Measurements from ENCODE around the gene STAM.
A peak's percentile ranks its signal among the peaks of the same experiment; 100 is the strongest.
"Not testable (repeated sequence)": the region's sequence is repeated elsewhere in the genome, so short reads cannot be mapped to it uniquely, and the experiment has no call there.

Gene STAM

DNA sequence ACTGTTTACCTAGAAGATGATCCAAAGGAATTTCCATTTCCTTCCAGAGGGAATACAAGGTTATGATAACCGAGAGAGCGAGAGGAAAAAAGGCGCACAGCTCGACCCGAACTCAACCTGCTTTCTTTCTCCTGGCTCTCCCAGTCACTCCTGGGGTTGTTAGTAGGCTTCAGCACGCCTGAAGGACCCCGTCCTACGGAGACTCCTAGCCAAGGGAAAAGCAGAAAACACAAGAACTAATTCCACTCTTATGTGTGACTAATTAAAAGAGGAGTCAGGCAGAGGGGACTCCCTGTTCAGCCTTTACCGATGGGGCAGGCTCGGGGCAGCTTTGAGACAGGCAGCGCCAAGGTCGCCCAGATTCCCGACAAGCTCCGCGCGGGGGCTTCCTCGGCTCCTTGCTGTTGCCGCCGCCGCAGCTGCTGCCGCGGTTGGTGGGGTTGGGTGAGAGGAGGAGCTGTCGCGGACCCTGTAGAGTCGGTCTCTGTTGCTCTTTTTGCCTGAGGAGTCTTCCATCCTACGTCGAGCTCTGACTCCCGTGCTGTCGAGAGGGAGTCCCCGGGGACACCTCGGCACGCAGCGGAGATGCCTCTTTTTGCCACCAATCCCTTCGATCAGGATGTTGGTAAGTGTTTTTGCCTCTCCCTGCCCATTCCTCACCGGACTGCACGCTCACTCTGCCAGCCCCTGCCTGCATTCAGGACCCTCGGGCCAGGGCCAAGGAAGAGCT lies at the start of gene STAM:
TSS of gene STAM (plus strand) at position 397 of the 730 bp plus-strand sequence. CDS start at position 586, 189 bp downstream.
- DNase-seq: peak; percentile 90

DNA sequence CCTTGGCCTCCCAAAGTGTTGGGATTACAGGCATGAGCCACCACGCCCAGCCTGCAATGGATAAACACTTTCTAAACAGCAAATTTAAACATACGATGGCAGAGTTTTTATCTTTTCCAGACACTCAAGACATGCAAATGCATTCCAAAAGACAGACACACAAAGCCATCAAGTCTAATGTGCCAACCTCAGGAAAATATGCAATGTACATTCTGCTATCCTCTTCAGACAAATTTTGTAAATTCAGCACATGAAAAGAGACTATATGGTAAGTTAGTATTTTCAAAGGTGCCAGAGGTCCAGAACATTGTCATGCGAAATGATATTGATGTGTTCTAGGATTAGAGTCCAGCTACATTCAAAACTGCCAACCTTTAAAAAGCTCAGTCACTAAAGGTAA lies 46.6 kb upstream of the STAM start:
- DNase-seq: no peak

DNA sequence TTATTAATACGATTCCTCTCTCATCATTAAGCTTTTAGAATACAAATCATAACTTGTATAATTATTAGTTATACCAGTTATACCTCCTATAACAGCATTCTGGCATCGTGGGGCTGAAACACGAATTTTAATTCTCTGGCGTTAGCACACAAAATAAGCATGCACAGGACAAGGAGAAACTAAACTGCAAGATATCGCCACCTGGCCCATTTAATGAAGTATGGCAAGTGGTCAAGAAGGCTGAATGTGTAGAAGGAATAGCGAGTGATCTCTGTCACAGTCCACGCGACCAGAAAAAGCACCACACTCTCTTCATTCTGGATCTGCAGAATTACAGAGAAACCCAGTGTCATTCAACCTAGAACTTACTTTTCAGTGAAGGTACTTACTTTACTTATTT lies 44.9 kb upstream of the STAM start:
- DNase-seq: no peak

DNA sequence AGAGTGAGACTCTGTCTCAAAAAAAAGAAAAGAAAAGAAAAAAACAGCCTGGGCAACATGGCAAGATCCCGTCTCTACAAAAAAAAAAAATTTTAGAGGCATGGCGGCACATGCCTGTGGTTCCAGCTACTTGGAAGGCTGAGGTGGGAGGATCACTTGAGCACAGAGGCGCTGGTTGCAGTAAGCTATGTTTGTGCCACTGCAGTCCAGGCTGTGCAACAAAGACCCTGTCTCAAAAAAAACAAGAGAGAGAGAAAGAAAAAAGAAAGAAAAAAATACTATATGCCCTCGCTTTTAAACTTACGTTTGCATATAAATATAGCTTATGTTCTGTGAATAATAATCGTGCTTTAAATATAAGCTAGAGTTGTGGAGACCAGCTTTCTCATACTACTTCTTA lies 38.0 kb upstream of the STAM start:
- no peak for DNase-seq

DNA sequence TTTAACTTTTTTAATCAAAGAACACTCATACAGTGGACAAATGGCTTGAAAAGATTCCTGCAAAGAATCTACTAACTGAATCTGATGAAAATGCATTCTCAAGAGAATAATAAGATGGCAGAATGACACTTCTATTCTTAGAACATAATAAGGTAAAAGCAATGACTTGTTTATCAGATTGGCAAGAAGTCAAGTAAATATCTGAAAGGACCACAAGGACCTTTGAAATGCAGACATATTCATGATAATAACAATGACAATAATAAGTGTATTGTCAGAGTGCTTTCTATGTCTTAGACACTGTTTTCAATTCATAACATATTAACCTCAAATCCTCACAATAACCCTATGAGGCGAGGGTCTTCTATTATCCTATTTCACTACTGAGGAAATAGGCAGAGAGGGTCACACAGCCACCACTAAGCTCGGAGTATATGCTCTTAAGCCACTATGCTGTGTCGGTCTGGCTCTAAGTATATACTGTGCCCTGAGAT lies 37.4 kb upstream of the STAM start:
- no peak for DNase-seq

DNA sequence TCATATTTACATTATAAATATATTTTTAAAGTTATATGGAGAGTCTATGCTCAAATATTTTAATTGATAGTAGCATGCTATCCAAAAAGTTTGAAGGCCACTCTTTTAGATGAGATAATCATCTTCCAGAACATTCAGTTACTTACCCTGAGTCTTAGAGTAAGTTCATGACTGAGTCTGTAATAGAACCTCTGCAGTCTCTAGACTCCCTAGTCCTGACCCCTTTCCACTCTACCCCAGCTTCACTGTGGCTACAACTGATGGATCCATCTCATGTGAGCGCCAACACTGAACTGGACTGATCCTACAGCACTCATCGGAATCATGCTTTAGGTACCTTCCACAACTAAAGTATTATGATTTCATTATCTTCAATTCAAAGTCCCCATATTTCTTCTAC lies 36.9 kb upstream of the STAM start:
- no peak for DNase-seq

GRCh38 chr10:17607603-17608332 lies 36.2 kb upstream of the STAM start:
- no peak for DNase-seq

- no peak for DNase-seq
Measured at GRCh38 chr10:17609523-17610079, 34.4 kb upstream of the STAM start.

GRCh38 chr10:17616403-17617030 lies 27.4 kb upstream of the STAM start:
- no peak for DNase-seq

DNA sequence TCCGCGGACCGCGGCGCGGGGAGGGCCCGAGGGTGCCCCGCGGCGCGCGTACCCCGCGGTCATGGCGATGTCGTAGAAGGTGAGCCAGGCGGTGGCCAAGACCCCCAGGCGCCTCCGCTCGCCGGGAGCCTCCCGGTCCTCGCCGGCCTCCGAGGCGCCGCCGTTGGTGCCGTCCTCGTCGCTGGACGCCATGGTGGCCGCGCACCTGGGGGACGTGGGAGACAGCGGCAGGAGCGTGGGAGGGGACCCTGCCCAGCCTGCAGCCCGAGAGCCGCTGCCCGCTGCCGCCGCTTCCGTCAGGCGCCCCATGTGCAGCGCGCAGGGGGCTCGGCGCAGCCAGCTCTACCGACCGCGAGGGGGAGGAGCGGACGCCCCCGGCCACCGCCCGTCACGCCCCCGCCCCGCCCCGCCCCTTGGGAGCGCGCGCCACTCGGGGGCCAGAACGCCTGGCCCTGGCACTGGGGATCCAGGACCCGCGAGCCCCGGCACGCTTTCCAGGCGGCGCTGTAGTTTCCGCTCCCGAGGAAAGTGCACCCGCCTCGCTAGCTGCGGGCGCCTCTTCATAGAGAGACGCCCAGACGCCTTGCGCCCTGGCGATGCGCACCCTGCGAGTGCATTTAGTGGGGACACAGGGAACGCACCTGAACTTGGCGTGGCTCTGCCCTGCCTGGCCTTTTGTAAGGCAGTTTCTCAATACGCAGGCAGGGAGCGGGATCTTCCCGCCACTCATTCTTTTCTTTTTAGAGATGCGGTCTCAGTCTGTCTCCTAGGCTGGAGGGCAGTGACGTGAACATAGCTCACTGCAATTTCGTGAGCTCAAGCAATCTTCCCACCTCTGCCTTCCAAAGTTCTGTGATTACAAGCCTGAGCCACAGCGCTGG lies 26.7 kb upstream of the STAM start, which contains the start of gene HACD1:
TSS of gene HACD1 (minus strand) at position 344 of the 881 bp plus-strand sequence. CDS start at position 309, 35 bp downstream.
- no peak for DNase-seq

DNA sequence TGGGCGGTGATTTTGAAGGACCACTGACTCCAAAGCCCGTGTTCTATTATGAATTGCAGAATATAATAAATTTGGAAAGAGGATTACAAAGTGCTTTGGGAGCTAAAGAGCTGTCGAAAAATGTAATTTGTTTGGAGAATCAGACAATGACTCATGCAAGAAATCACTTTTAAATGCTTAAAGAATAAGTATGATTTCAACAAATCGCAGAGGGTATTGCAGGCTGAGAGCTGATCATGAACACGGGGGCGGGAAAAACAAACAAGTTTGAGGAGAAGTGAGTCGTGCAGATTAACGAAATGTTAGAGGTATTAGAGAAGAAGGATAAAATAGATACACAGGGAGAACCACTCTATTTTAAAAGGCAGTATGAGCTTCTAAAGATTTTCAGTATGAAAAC lies 21.9 kb upstream of the STAM start:
- no peak for DNase-seq

DNA sequence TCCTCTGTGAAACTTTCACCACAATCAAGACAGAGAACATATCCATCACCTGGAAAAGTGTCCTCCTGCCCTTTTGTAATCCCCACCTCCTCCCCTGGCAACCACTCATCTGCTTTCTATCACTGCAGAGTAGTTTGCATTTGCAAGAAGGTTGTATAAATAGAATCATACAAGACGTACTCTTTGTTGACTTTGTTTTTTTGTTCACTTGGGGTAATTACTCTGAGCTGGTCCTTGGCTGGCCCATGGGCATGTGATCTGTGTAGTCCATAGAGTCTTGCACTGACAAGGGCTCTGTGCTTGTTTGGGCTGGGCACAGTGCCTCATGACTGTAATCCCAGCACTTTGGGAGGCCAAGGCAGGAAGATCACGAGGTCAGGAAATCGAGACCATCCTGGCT lies 19.0 kb upstream of the STAM start:
- DNase-seq: no peak

- no peak for DNase-seq
Measured at GRCh38 chr10:17626656-17627055, 17.3 kb upstream of the STAM start.

GRCh38 chr10:17632590-17632989 lies 11.4 kb upstream of the STAM start:
- not testable (repeated sequence) for DNase-seq

- DNase-seq: no peak
Measured at GRCh38 chr10:17633353-17633752, 10.6 kb upstream of the STAM start.

GRCh38 chr10:17637869-17638268 lies 6.1 kb upstream of the STAM start:
- no peak for DNase-seq

GRCh38 chr10:17640331-17640816 lies 3.6 kb upstream of the STAM start:
- no peak for DNase-seq

DNA sequence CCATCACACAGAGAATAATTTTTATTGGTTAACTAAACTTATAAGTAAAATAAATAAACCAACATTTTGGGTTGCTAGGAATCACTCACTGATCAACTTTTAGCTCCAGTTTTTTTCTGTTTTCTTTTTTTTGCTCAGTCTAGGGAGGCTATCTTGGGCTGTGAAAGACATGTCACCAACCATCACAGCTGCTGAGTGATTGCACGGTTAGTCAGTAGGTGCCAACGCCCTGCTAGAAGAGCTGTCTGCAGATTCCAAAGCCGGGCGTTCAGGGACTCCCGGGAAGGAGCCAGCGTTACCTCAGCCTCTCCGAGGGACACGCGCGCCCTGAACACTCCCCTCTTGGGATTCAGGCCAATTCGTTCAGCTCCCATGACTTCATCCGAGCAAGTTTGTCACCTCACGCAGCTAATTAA lies 604 bp upstream of the STAM start:
- no peak for DNase-seq

DNA sequence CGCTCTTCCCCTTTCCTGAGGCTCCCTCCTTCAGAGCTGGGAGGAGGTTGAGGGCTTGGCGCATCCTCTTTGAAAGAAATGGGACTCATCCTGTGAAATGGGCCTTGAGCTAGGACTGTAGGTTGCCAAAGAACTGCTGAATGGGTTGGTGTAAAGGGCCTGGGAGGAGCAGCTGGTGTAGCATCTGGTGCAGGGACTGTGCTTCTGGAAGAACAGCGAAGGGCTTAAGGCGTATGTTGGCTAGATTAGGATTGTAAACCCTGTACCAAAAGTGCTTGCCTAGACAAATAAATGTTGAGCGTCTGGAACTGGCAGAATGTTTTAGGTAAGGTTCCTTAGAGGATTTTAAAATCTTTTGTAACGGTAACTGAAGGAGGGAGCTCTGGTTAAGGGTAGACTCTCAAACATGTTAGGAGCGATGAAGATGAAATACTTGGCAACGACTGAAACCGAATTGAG lies 563 bp downstream of the STAM start:
- no peak for DNase-seq

DNA sequence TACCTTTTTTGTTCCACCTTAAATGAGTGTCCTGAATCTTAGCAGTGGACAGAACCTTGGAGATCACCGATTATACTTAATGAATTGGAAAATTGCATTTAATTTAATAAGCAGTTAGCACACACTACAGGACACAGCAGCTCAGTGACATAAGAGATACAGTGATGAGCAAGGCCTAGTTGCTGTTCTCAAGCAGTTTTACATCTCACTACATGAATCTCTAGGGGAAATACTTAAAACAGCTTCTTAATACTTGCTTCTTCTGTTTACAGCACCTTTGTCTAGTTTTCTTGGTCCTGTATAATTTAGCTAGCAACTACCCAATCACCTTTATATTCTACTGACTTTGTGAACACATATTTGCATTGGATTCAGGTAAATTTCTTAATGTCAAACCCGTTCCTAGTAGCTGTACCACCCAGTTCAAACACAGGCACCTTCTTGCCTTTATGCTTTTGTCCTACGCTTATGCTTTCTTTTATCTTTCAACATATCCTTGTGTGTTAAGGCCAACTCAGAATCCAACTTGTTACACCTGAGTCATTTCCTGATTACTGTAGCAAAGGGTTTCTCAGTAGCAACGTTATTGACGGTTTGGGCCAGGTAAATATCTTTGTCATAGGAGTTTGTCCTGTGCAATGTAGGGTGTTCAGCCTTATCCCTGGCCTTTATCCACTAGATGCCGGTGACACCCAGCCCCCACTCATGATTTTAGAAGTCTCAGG lies 1.8 kb downstream of the STAM start:
- no peak for DNase-seq

DNA sequence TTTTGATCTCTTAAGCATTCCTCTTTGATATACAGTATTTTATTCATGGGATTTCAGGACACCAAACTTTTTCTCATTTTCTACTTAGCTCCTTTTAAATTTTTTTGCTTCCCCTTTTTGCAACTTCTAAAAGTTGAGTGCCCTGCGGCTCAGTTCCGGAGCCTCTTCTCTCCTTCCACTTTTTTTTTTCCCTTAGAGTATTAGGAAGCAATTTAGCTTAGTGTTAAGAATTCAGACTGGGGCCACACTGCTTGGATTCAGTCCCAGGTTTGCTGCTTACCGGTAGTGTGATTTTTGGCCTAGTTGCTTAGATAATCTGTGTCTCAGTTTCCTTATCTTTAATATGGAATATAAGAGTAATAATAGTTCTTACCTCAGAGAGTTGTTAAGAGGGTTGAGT lies 3.4 kb downstream of the STAM start:
- no peak for DNase-seq

All from GOT3 (cell line).